GM06990 (cell line): ENCODE data around the gene RPL32.

Source experiments
- DNase-seq: peaks from one replicate; pipeline ENCODE4 v3.0.0-alpha.2; 2011; ENCODE audit not compliant: insufficient read length; ENCODE audit errors: extremely low read depth
- H3K27me3 ChIP-seq: replicated peaks from 2 replicates; pipeline ENCODE4 v1.6.0; 2011; ENCODE audit warnings: low read length; ENCODE audit not compliant: control insufficient read depth, insufficient read depth
- H3K36me3 ChIP-seq: 2 replicates; pipeline ENCODE4 v1.5.1; 2011; ENCODE audit warnings: low read length; ENCODE audit not compliant: control insufficient read depth, insufficient read depth
- H3K4me3 ChIP-seq: replicated peaks from 2 replicates; pipeline ENCODE4 v1.5.1; 2011; ENCODE audit warnings: low read depth, mild to moderate bottlenecking, control low read depth, low read length
- CTCF ChIP-seq: IDR thresholded peaks from 2 replicates; pipeline ENCODE4 v1.5.1; 2011; ENCODE audit warnings: low read length, control low read depth, mild to moderate bottlenecking, inconsistent platforms; ENCODE audit not compliant: insufficient read depth, poor library complexity, severe bottlenecking

Gene RPL32

GRCh38 chr3:12798559-12799179 lies 42.7 kb downstream of the RPL32 start:
- Histone ChIP-seq H3K4me3 (no peak overlapping the region), H3K27me3 (peaks cover 2% of the 10 kb centered on the region), H3K36me3 (no peaks in the 10 kb centered on the region)
- TF ChIP-seq CTCF, result no peak
- no peak for DNase-seq

- Histone ChIP-seq H3K27me3 (peaks cover 2% of the 10 kb centered on the region), H3K4me3 (no peak overlapping the region), H3K36me3 (no peaks in the 10 kb centered on the region)
- no peak for TF ChIP-seq CTCF
- DNase-seq, result no peak
These were observed 43.3 kb downstream of the RPL32 start for GRCh38 chr3:12797892-12798558.

GRCh38 chr3:12797124-12797891 lies 44.1 kb downstream of the RPL32 start:
- Histone ChIP-seq H3K4me3 (no peak overlapping the region), H3K36me3 (no peaks in the 10 kb centered on the region), H3K27me3 (peaks cover 2% of the 10 kb centered on the region)
- TF ChIP-seq CTCF, result no peak
- no peak for DNase-seq

- no peak for TF ChIP-seq CTCF
- peaks cover 2% of the 10 kb centered on the region for H3K27me3 ChIP-seq
- no peaks in the 10 kb centered on the region for H3K36me3 ChIP-seq
- peak within 1 kb of the TSS; percentile 23 for H3K4me3 ChIP-seq
- peak; percentile 50 for DNase-seq
These were observed 44.9 kb downstream of the RPL32 start, which contains the start of gene CAND2 for GRCh38 chr3:12796171-12797123. Gene CAND2 (plus strand): TSS chr3:12796680. CDS start chr3:12796721, 41 bp downstream.

DNA sequence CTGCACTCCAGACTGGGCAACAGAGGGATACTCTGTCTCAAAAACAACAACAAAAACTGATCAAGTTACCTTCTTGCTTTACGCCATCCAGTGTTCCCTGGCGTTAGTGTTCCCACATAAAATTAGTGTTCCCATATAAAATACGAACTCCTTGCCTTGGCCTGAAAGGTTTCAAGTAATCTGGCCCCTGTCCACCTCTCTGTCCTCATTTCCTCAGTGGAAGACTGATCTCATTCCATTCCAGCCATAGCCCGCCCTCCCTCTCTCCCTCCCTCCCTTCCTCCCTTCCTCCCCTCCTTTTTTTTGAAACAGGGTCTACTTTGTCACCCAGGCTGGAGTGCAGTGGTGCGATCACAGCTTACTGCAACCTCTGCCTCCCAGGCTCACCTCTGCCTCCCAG lies 47.7 kb downstream of the RPL32 start:
- Histone ChIP-seq H3K36me3 (no peaks in the 10 kb centered on the region), H3K27me3 (peaks cover 2% of the 10 kb centered on the region), H3K4me3 (no peak overlapping the region)
- TF ChIP-seq CTCF, result no peak
- DNase-seq, result no peak
